Fibroblast of villous mesenchyme (primary cell): ENCODE data around the gene STK36. TPM values are rescaled to one million over a fixed set of nuclear protein-coding genes. Genes with fewer than 3 reads are reported as not detected.

Experiments used
- DNase-seq: peaks from one replicate; pipeline ENCODE4 v3.0.0-alpha.2; 2010; ENCODE audit warnings: low read depth
- H3K4me3 ChIP-seq: 2 replicates; pipeline ENCODE4 v1.5.1; 2011; ENCODE audit warnings: low read depth, mild to moderate bottlenecking, low read length
- total RNA-seq: library from RNA; depleted of rRNA; stranded (reverse); fragments of >200 nt; gene quantifications from 2 replicates; pipeline ENCODE4 v1.2.3, GENCODE V29; 2012
- TF ChIP-seq, protein P1 (sequence below): IDR thresholded peaks from 2 replicates; pipeline ENCODE4 v1.5.1; 2012; ENCODE audit warnings: low read depth, mild to moderate bottlenecking, low read length; ENCODE audit not compliant: insufficient read depth

The STK36 gene
- total RNA-seq, 1 donor = 23.7 TPM

DNA sequence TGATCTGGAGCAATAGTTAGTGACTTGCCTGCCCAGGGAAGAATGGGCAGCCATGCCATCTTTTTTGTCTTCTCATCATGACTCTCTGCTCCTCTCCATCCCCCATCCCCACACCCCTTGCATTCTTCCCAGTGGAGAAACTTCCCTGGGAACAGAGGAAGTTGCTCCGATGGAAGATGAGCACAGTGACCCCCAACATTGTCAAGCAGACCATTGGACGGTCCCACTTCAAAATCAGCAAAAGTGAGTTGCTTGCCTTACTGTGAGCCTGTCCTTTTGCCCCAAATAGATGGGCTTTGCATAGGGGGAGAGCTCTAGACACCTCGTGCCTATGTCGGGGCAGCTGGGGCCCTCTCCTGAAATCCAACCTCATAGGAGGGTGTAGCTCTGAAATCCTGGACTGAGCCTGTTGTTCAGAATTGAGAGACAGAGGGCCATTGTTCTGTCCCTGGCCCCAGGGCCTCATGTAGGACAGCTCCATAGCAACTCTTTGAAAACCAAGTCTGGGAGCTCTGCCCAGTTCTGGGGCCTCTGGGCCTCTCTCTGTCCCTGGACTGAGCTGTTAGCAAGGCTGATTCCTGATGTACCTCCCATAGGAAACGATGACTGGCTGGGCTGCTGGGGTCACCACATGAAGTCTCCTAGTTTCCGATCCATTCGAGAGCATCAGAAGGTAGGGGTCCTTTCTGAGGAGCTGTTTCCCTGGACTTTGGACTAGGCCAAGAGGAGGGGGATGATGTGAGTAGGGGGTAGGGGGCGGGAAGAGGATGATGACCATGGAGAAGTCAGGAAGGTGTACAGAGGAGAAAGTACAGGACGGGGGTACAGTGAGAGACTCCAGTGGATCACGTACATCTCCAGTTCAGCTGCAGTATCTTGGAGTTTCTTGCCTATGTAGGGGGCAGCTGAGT lies 73.9 kb downstream of the STK36 start:
- TF ChIP-seq, protein P1, sequence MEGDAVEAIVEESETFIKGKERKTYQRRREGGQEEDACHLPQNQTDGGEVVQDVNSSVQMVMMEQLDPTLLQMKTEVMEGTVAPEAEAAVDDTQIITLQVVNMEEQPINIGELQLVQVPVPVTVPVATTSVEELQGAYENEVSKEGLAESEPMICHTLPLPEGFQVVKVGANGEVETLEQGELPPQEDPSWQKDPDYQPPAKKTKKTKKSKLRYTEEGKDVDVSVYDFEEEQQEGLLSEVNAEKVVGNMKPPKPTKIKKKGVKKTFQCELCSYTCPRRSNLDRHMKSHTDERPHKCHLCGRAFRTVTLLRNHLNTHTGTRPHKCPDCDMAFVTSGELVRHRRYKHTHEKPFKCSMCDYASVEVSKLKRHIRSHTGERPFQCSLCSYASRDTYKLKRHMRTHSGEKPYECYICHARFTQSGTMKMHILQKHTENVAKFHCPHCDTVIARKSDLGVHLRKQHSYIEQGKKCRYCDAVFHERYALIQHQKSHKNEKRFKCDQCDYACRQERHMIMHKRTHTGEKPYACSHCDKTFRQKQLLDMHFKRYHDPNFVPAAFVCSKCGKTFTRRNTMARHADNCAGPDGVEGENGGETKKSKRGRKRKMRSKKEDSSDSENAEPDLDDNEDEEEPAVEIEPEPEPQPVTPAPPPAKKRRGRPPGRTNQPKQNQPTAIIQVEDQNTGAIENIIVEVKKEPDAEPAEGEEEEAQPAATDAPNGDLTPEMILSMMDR = no peak
- H3K4me3 ChIP-seq = no peak overlapping the region
- peak; percentile 31 for DNase-seq

- H3K4me3 ChIP-seq = no peak overlapping the region
- TF ChIP-seq, protein P1 = no peak
- no peak for DNase-seq
Measured at GRCh38 chr2:218746470-218746795, 74.5 kb downstream of the STK36 start.

DNA sequence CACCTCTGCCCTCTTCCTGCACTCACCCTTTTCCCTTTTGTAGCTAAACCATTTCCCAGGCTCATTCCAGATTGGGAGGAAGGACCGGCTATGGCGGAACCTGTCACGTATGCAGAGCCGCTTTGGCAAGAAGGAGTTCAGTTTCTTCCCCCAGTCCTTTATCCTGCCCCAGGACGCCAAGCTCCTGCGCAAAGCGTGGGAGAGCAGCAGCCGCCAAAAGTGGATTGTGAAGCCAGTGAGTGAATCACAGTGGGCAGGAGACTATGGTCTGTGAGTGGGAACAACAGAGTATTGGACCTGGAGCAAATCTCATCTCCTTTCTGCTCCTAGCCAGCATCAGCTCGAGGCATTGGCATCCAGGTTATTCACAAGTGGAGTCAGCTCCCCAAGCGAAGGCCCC lies 75.1 kb downstream of the STK36 start:
- no peak overlapping the region for H3K4me3 ChIP-seq
- TF ChIP-seq, protein P1 = no peak
- DNase-seq = no peak

GRCh38 chr2:218748741-218749441 lies 77.0 kb downstream of the STK36 start:
- DNase-seq = no peak
- TF ChIP-seq, protein P1 = no peak
- H3K4me3 ChIP-seq = no peak overlapping the region

Other genes with a start within 250 kb of the STK36 start
- gene USP37, start 103.7 kb upstream of the STK36 start, total RNA-seq = 18.0 and 21.2 TPM in 2 replicates
- gene CNOT9, start 103.2 kb upstream of the STK36 start, total RNA-seq = 69.6 and 86.8 TPM in 2 replicates
- gene PLCD4, start 64.2 kb upstream of the STK36 start, total RNA-seq = 0.97 and 2.2 TPM in 2 replicates
- 14.7 and 14.8 TPM in 2 replicates for gene ZNF142, start 12.5 kb upstream of the STK36 start, total RNA-seq
- 28.9 and 29.3 TPM in 2 replicates for gene BCS1L, start 12.4 kb upstream of the STK36 start, total RNA-seq
- gene RNF25, start 84 bp upstream of the STK36 start, total RNA-seq = 37.4 and 38.4 TPM in 2 replicates
- 12.6 and 19.9 TPM in 2 replicates for gene TTLL4, start 38.7 kb downstream of the STK36 start, total RNA-seq
- 4.7 and 16.1 TPM in 2 replicates for gene CYP27A1, start 110.1 kb downstream of the STK36 start, total RNA-seq
- gene PRKAG3, start 159.7 kb downstream of the STK36 start, total RNA-seq = not detected in 2 replicates
- gene WNT6, start 187.7 kb downstream of the STK36 start, total RNA-seq = not detected in 2 replicates
- not detected in 2 replicates for gene WNT10A, start 208.8 kb downstream of the STK36 start, total RNA-seq